Measurements from ENCODE around the gene PTPN11.
"Not testable (repeated sequence)": the region's sequence is repeated elsewhere in the genome, so short reads cannot be mapped to it uniquely, and the experiment has no call there.

PTPN11 gene

DNA sequence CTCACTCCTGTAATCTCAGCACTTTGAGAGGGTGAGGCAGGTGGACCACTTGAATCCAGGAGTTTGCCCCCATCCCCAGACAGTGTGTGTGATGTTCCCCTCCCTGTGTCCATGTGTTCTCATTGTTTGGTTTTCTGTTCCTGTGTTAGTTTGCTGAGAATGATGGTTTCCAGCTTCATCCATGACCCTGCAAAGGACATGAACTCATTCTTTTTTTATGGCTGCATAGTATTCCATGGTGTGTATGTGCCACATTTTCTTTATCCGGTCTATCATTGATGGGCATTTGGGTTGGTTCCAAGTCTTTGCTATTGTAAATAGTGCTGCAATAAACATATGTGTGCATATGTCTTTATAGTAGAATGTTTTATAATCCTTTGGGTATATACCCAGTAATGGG, 38.4 kb downstream of the PTPN11 start:
- DNase-seq: not testable (repeated sequence)

DNA sequence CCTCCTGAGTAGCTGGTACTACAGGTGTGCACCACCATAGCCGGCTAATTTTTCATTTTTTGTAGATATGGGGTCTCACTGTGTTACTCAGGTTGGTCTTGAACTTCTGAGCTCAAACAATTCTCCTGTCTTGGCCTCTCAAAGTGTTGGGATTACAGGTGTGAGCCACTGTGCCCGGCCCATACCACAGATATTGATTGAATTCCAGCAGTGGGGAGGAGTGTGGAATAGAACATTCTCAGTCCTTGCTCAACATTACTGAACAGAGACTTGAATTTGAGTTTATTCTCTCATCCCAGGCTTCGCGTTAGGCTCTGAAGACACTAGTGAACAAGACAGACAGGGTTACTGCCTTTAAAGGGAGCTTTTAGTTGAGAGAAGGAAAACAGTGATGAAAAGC, 39.6 kb downstream of the PTPN11 start:
- DNase-seq: no peak

DNA sequence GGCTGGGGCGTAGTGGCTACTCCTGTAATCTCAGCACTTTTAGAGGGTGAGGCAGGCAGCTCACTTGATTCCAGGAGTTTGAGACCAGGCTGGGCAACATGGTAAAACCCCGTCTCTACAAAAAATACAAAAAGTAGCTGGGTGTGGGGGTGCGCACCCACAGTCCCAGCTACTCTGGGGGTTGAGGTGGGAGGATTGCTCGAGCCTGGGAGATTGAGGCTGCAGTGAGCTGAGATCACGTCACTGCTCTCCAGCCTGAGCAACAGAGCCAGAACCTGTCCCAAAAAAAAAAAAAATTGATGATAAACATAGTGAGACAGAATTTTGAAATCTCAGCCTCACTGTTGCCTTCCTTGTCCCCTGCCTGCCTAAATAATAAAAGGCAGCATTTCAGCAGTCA, 40.0 kb downstream of the PTPN11 start:
- no peak for DNase-seq

DNA sequence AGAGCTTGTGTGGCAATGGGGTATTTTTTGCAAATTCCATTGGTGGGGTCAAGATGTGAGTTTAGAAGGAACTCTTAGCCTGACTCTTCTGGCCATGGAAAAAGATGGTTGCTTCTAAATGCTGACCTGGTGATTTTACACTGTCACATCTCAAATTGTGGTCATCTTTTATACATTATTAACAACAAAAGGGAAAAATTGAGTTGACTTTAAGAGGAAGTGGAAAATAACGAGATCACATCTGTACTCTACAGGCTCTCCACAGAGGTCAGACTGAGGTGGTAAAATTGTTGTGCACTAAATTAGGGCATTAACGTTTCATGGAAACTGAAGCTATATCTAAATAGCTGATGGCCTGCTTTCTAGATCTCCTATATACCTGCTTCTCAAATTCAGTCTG, 44.7 kb downstream of the PTPN11 start:
- DNase-seq: peak; percentile 9

DNA sequence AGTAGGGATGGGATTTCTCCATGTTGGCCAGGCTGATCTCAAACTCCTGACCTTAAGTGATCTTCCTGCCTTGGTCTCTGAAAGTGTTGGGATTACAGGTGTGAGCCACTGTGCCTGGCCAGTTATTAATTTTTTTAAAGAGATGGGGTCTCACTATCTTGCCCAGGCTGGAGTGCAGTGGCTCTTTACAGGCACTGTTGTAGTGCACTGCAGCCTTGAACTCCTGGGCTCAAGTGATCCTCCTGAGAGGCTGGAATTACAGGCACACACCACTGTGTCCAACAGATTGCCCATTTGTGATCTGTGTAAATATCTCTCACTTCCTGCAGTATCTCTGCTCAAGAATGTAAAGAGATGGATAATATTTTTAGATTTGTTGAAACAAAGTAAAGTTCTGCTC, 45.9 kb downstream of the PTPN11 start:
- no peak for DNase-seq

DNA sequence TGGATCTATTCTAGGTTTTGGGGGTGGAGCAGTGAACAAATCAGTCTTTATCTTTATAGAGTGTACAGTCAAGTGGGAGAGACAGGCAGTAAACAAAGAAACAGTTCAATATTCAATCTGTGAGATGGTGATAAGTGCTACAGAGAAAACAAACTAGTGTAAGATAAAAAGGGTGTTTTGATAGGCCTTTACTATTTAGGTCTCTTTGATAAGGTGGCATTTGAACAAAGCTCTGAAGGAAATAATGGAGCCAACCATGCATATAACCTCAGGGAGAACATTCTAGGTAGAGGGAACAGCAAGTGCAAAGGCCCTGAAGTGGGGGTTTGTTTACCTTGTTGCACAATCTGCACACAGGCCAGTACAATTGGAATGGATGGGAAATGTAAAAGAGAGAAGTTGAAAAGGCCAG, 47.3 kb downstream of the PTPN11 start:
- DNase-seq: no peak

DNA sequence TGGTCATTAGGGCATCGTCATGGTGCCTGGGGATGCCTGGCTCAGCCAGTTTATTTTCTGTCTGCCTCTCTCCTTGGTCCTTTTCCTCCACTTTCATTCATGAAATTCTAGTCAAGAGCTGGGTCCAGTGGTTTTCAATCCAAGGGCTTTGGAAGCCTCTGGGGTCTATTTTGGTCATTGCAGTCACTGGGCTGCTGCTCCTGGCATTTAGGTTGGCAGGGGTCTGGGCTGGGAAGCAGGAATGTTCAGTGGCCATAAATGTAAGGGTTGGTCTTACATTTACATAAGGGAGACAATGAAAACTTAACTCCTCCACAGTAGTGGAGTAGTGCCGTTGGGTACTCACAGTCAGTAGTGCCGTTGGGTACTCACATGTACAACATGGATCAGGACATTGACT, 48.1 kb downstream of the PTPN11 start:
- no peak for DNase-seq

DNA sequence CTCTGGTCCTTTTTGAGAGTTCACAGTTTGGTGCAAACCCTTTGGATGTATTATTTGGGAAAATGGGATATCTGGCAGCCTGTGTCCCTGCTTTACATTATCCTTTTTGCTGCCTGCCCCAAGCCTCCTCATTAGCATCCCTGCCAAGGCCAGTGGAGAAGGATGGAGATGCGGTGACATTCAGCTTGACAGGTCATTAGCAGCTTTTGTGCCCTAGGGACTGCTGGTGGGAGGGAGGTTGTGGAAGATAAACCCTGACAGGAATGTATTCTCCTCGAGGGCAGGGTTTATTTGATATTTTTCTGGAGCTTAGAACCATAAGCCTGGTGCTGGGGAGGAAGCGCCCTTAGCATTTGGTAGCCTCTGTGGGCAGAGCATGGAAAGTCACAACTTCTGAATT, 49.3 kb downstream of the PTPN11 start:
- DNase-seq: no peak

DNA sequence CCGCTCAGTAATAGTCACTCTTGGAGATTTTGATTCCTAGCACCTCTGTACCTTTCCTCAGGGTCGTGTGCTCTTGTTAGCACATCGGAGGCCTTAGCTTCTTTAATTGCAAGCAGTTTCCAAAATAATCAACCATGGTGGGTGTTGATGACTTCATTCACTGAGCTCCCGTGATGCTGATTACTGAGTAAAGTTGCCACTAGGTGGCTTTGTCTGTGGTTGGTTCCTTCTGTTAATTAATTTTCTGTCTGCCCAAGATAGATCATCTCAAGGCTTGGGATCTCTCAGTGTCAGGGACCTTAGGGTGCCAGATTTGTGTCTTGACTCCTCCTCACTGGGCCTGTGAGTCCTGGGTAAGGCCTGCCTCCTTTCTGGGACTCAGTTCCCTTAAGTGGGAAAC, 54.3 kb downstream of the PTPN11 start:
- peak; percentile 12 for DNase-seq

DNA sequence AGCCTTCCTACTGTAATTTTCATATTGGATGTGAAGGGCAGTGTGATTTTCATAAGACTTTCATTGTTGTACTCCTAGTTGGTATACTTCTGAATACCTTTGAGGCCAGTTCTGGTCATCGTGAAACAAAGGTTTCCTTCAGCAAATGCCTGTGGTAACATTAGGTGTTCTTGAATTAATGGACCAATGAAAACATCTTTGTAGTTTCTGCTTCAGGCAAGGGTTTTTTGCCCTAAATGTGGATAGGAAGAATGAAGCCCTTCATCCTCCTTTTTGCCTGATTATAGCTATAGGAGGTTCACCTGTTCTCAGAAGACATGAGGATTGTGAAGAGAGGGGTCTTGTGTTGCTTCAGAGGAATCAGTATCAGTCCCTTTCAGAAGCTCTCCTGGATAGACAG, 60.7 kb downstream of the PTPN11 start:
- DNase-seq: no peak

DNA sequence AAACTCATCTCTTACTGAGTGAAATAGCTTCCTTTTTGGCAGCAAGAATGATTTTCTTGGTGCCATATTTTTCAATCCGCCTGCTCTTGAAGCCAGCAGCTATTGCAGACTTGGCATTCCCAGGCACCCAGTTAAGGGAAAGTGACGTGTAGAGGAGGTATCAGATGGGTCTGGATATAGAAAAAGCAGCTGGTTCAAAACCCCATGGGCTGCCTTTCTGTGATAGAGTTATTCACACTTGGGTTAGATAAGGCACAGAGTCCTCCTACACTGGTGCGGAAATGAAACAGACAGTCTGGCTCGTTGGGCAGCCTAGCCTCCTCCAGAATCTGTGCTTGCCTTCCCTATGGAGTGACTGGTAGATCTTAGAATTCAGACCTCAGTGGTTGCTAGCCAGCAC, 62.2 kb downstream of the PTPN11 start:
- DNase-seq: no peak

DNA sequence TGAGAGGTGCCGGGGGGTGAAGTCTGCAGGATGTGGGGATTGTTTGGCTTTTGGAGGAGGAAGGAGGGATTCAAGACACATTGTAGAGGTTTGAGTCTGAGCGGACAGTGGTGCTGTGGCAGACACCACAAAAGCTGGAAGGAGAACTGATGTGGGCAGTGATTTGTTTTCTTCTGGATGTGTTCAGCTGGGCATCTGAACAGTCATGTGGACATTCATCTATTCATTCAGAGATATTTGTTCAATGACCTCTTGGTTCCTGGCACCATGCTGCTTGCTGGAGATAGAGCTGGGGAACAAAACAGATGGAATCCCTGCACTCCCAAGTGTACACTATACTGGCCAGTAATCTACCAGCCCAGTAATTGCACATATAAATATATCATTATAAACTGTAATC, 64.0 kb downstream of the PTPN11 start:
- DNase-seq: no peak

DNA sequence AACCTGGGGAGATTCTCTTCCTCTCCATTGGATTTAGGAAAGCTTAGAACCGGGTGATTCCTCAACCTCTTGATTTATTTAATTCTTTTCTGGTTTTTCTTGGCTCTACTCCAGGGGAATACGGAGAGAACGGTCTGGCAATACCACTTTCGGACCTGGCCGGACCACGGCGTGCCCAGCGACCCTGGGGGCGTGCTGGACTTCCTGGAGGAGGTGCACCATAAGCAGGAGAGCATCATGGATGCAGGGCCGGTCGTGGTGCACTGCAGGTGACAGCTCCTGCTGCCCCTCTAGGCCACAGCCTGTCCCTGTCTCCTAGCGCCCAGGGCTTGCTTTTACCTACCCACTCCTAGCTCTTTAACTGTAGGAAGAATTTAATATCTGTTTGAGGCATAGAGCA, 67.6 kb downstream of the PTPN11 start:
- DNase-seq: no peak

DNA sequence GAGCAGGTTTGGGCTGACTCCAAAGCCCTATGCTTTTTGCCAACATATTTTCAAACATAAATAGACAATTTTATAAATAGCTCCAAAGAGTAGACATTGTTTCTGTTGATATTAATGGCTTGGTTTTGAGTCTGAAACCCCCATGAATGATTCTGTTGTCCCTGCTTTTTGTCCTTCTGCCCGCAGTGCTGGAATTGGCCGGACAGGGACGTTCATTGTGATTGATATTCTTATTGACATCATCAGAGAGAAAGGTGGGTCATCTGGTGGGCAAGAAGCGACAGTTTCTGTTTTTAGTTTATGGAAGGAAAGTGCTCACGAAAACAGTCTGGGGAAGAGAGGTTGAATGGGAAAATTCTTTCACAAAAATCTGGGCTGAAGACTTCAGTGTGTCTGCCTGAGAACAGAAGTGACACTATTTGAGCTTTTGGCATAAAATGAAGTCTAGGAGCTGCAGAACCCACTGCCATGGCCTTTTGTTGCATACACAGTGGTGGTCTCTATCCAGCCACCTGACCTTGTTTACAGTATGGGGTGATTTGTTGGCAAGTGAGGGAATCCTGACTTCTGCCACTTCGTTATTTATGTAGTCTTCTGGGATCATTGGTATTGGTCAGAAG, 69.6 kb downstream of the PTPN11 start:
- no peak for DNase-seq

DNA sequence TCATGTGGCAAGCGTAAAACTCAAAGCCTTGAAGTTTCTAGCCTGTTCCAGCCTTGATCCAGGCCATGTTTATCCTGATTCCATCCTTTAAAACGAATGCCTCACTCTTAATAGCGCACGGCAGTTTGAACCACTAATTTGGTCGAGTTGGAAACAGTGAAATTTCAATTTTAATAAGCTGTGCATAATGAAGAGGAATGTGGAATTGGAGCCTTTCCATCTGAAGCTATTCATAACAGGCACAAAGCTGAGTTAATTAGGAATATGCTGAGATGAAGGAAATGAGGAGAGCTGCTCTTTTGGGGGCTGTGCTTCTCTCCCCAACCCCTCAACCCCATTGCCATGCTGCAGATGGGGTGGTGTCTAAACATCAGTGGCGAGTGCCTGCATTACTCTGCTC, 70.7 kb downstream of the PTPN11 start:
- no peak for DNase-seq

DNA sequence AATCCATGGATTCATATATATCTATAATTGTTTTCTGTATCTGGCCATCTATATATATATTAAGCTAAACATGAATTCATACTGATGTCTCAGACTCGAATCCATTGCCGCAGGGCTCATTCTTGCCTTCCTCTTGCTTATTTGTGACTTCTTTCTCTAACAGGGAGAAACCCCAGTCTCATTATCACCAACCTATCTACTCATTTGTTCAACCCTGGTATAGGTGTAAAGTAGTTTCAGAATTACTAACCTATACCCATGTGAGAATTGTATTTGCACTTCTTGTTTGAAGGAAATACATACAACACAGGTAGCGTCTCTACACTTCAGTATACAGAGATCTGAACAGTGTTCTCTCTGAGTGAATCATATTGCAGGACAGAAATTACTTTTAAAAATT, 77.7 kb downstream of the PTPN11 start:
- DNase-seq: peak; percentile 86

DNA sequence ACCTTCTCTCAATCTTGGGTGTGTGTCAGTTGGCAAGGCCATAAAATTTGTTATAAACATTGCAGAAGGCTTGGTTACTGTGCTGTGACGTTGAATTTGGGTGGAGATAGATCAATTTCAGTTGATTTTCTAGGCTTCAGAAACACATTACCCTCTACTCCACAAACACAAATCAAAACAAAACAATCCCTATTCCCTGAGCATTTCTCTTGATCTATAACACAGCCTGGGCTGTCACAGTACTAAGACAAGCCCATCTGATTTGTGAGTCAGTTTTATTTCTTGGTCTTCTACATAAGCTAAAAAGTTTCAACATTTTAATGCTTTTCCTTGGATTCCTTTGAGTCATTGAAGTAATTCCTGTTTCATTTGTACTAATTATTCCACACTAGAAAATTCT, 79.8 kb downstream of the PTPN11 start:
- DNase-seq: no peak

DNA sequence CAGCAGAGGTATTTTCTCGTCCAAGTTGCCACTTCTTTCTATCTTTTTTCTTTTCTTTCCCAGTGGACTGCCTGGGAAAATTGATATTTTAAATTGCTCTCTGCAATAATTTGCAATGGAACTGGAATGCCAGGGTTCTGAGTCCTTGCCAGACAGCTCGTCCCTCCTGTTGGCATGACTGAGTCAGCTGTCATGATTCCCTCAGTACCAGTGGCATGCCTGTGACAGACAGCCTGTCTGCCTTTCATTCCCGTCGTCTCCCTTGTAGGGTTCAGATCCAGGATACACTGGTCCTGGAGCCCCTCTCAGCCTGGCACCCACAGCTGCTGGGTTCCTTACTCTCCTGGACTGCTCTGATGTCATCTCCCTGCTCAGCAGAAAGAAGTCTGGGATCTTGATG, 84.8 kb downstream of the PTPN11 start:
- DNase-seq: no peak

DNA sequence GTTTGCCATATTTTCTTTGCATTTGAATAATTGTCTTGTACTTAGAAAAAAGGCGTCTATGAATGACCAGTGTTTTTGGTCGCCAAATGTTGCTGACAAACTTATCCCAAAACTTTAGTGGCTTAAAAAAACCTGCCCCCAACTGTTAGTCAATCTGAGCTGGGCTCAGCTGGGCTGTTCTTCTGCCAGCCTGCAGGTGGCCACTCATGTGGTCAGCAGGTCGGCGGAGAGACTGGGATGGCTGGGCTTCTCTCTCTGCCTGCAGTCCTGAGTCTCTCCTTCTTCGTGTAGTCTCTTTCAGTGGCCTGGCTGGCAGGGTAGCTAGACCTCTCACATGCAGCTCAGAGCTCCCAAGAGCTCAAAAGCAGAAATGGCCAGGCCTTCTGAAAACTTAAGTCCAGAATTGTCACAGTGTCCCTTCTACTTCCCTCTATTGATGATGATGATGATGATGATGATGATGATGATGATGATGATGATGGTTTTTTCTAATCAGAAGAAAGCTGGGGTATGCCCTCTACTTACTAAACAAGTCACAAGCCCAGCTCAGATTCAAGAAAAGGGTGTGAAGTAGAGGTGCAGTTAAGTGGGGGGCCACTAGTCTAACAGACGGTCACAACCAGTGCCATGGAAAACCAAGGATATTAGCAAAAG, 87.9 kb downstream of the PTPN11 start:
- no peak for DNase-seq

DNA sequence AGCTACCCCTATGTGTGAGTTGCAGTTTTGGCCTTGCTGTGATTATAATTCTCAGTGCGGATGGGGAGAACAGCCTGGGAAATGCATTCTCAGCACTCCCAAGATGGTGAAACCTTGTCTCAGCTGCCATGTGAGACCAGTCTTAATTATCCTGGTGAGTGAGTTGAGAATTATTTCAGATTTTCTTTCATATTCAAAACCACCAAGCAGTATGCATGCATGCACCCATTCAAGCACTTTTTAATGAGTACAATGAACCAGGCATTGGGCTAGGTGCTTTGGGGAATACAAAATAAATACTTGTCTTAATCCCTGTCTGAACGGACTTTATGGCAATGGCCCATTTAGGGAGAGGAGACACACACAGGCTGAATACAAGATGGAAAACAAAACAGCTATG, 94.7 kb downstream of the PTPN11 start:
- no peak for DNase-seq

DNA sequence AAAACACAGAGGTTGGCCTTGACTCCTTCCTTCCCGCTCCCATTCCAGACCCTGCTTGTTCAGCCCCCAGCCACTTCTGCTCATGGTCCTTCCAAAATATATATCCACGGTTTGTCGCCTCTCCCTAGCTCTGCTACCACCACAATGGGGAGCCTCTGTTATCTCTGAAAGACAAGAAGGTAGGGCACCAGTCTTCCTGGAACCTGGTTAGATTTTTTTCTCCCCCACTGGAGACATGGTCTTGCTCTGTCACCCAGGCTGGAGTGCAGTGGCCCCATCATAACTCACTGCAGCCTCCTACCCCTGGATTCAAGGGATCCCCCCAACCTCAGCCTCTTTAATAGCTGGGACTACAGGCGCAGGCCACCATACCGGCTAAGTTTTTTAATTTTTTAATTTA, 95.7 kb downstream of the PTPN11 start:
- no peak for DNase-seq

DNA sequence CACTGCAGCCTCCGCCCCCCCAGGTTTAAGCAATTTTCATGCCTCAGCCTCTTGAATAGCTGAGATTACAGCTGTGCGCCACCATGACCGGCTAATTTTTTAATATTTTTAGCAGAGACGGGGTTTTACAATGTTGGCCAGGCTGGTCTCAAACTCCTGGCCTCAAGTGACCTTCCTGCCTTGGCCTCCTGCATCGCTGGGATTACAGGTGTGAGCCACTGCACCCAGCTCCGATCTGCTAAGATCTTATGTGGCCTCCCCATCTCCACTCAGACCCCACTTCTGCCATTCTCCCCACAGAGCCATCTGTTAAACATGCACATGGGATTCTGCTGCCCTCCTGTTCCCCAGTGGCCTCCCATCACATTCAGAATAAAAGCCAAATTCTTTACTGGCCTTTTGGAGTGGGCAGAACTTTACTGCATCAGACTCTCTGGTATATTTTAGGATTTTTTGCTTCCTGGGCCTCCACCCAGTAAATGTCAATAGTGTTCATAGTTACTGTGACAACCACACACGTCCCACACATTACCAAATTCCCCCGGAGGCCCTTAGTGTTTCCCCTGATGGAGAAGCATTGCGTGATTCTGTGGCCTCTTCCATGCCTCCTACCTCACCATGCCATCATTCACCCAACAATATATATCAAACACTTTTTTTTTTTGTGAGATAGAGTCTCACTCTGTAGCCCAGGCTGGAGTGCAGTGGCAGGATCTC, 96.3 kb downstream of the PTPN11 start:
- DNase-seq: no peak

DNA sequence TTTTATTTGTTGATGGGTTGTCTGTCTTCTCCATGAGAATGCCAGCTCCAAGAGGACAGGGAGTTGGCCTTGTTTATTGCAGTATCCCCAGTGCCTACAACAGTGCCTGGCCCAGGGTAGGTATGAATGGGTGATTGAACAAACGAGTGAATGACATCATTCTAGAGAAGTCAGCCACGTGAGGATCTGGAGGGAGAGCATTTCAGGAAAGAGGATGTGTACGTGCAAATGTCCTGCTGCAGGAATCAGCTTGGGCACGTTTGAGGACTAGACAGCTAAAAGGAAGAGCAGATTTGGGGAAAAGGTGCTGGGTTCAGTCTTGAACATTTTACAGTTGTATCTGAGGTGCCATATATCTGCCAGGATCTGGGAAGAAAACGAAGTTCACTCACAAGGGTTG, 97.1 kb downstream of the PTPN11 start:
- no peak for DNase-seq

DNA sequence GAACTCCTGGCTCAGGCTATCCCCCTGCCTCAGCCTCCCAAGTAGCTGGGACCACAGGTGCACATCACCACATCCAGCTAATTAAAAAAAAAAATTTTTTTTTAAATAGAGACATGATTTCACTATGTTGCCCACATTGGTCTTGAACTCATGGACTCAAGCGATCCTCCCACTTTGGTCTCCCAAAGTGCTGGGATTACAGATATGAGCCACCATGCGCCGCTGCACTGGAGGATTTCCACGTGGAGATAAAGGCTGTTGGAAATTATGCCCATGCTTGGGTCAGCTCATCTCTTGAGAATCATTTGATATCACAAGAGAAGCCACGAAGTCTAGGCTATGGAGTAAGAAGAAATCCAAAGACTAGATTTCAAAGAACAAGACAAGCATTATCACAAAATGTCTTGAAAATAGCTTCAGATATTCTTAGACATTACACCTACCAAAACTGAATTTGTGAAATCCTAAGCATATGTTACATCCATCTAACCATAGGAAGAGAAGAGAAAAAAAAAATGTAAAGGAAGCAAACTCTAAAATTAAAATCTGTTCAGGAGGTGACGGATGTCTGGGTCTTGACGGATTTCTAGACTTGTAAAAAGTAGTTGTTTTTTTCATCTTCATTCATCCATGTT, 99.1 kb downstream of the PTPN11 start:
- DNase-seq: no peak

Measured in activated CD4-positive, alpha-beta T cell treated with anti-CD3 and anti-CD28 coated beads, Interleukin-10, Interleukin-2, amounts not matched to agents 100 ng/mL and 50 ng/mL, durations not matched to agents 16 hours and 8 hours (primary cell).